Loucy (cell line): ENCODE data around the gene CLEC12A.
A peak's percentile ranks its signal among the peaks of the same experiment; 100 is the strongest.

Experiments
- H2AFZ ChIP-seq: fragments of 200-600 bp; sonication (generic); 2 replicates; pipeline ENCODE4 v1.6.0; 2016; ENCODE audit warnings: antibody characterized with exemption, mild to moderate bottlenecking, low read length, moderate library complexity
- H3F3A ChIP-seq: fragments of 200-600 bp; 2 replicates; pipeline ENCODE4 v1.6.0; 2016; ENCODE audit warnings: antibody characterized with exemption, low read depth, mild to moderate bottlenecking
- H3K27me3 ChIP-seq: fragments of 200-600 bp; sonication (generic); 2 replicates; pipeline ENCODE4 v1.6.1; 2014; ENCODE audit warnings: low read length, mild to moderate bottlenecking; ENCODE audit not compliant: insufficient read depth, poor library complexity, severe bottlenecking
- H3K36me3 ChIP-seq: fragments of 200-600 bp; sonication (generic); 2 replicates; pipeline ENCODE4 v1.6.1; 2016; ENCODE audit warnings: low read length; ENCODE audit not compliant: insufficient read depth
- H3K4me1 ChIP-seq: fragments of 200-600 bp; sonication (generic); 2 replicates; pipeline ENCODE4 v1.5.1; 2014; ENCODE audit warnings: low read length, mild to moderate bottlenecking; ENCODE audit not compliant: insufficient read depth, poor library complexity, severe bottlenecking
- H3K4me2 ChIP-seq: fragments of 200-600 bp; sonication (generic); 2 replicates; pipeline ENCODE4 v1.6.0; 2014; ENCODE audit warnings: antibody characterized with exemption, low read length, low read depth, mild to moderate bottlenecking; ENCODE audit not compliant: poor library complexity, severe bottlenecking
- H3K4me3 ChIP-seq: fragments of 200-600 bp; sonication (generic); 2 replicates; pipeline ENCODE4 v1.5.1; 2014; ENCODE audit warnings: low read length, mild to moderate bottlenecking, mixed read lengths; ENCODE audit not compliant: poor library complexity, severe bottlenecking
- H3K79me2 ChIP-seq: fragments of 200-600 bp; sonication (generic); 2 replicates; pipeline ENCODE4 v1.6.1; 2014; ENCODE audit warnings: low read length; ENCODE audit not compliant: insufficient read depth
- H3K9ac ChIP-seq: fragments of 200-600 bp; sonication (generic); 2 replicates; pipeline ENCODE4 v1.6.0; 2014; ENCODE audit warnings: mild to moderate bottlenecking, low read depth, low read length, moderate library complexity; ENCODE audit not compliant: poor library complexity, severe bottlenecking
- H3K9me2 ChIP-seq: fragments of 200-600 bp; sonication (generic); replicated peaks from 2 replicates; pipeline ENCODE4 v1.6.1; 2016; ENCODE audit warnings: low read depth, low read length, mixed read lengths
- H3K9me3 ChIP-seq: fragments of 200-600 bp; sonication (generic); 2 replicates; pipeline ENCODE4 v1.6.1; 2014; ENCODE audit warnings: mild to moderate bottlenecking, antibody characterized with exemption, low read length, low read depth; ENCODE audit not compliant: insufficient read depth
- H4K20me1 ChIP-seq: fragments of 200-600 bp; sonication (generic); 2 replicates; pipeline ENCODE4 v1.6.0; 2014; ENCODE audit warnings: antibody characterized with exemption, low read length, mild to moderate bottlenecking; ENCODE audit not compliant: insufficient read depth, poor library complexity, severe bottlenecking
- EZH2phosphoT487 ChIP-seq: fragments of 200-600 bp; IDR thresholded peaks from 2 replicates; pipeline ENCODE4 v1.6.1; 2018; ENCODE audit warnings: antibody characterized with exemption, mild to moderate bottlenecking, moderate library complexity, borderline replicate concordance
- TF ChIP-seq, protein P1 (sequence below): fragments of 200-600 bp; sonication (generic); conservative IDR thresholded peaks from 2 replicates; pipeline ENCODE4 v1.5.1; 2014; ENCODE audit warnings: mild to moderate bottlenecking, antibody characterized with exemption, low read length

Gene CLEC12A

DNA sequence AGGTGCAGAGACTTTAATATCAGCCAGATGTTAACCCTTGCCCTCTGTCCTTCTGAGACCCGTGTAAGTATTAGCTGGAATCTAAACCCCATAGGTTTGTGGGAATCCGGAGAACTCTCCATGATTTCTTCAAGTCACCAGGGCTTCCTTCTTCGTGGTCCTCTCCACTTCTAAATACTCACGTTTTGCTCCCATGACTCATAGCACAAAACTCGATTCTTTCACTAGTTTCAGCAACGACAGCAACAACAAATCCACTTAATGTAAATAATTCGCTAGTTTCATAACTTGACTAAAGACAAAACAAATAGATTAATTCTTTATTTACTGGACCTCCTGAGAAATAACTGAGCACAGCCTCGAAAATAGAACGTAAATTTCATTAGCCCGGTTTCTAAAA is 34.6 kb upstream of the CLEC12A start:
- Histone ChIP-seq H3K9me2 (no peaks in the 10 kb centered on the region), H3K36me3 (0 out of 2 replicates have a peak, but pooled peaks cover 5% of the 10 kb centered on the region), H3K4me3 (no peak overlapping the region), H3F3A (no peaks in the 10 kb centered on the region), H3K79me2 (peaks cover 51% of the 10 kb centered on the region), H3K9ac (no peak overlapping the region), H2AFZ (no peak overlapping the region), H4K20me1 (peaks cover 30% of the 10 kb centered on the region), H3K4me2 (no peak overlapping the region), H3K4me1 (peaks cover 29% of the 10 kb centered on the region), H3K27me3 (no peaks in the 10 kb centered on the region), H3K9me3 (no peaks in the 10 kb centered on the region)
- no peak for TF ChIP-seq EZH2phosphoT487
- TF ChIP-seq, protein P1, sequence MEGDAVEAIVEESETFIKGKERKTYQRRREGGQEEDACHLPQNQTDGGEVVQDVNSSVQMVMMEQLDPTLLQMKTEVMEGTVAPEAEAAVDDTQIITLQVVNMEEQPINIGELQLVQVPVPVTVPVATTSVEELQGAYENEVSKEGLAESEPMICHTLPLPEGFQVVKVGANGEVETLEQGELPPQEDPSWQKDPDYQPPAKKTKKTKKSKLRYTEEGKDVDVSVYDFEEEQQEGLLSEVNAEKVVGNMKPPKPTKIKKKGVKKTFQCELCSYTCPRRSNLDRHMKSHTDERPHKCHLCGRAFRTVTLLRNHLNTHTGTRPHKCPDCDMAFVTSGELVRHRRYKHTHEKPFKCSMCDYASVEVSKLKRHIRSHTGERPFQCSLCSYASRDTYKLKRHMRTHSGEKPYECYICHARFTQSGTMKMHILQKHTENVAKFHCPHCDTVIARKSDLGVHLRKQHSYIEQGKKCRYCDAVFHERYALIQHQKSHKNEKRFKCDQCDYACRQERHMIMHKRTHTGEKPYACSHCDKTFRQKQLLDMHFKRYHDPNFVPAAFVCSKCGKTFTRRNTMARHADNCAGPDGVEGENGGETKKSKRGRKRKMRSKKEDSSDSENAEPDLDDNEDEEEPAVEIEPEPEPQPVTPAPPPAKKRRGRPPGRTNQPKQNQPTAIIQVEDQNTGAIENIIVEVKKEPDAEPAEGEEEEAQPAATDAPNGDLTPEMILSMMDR, result no peak

DNA sequence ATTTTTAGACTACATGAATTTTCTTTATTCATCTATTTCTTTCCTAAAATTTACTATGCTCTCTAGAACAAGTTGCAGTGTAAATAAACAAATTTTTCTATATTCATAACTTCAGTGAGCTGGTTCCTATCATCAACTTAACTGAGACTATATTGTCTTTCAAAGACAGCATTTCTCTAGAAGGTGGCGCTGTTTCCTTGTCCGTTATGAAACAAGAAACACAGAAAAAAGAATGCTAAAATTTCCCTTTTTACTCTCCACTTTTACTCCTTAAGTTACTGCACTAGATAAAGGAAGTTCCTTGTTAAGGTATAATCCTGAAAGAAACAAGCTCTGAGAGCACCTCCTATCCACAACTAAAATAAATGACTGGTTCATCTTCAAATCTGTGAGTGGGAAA is 30.8 kb upstream of the CLEC12A start:
- Histone ChIP-seq H3F3A (no peaks in the 10 kb centered on the region), H3K9ac (peak overlapping the region; percentile 95), H4K20me1 (peaks cover 34% of the 10 kb centered on the region), H3K36me3 (0 out of 2 replicates have a peak, but pooled peaks cover 5% of the 10 kb centered on the region), H3K4me3 (peak overlapping the region; percentile 82), H3K4me2 (peak overlapping the region; percentile 88), H3K4me1 (peaks cover 50% of the 10 kb centered on the region), H3K79me2 (peaks cover 67% of the 10 kb centered on the region), H3K9me3 (no peaks in the 10 kb centered on the region), H3K27me3 (no peaks in the 10 kb centered on the region), H2AFZ (no peak overlapping the region), H3K9me2 (no peaks in the 10 kb centered on the region)
- no peak for TF ChIP-seq EZH2phosphoT487
- TF ChIP-seq, protein P1, result peak; percentile 65

DNA sequence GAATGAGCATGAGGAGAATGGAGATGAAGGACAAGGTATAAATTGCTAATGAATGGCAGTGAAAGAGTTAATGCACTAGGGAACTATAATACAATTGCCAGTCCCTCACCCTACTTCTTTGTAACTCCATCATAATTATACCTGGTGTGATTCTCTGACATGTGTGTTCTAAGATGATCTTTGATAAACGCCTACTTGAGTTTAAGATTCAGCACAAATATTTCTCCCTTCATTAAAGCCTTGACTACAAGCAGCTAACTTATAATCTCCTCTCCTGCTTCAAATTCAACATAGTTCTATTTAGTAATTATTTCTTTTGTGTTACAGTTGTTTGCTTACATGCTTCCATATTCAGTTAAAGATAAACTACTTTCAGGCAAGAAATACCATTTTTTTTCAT is 29.4 kb upstream of the CLEC12A start:
- Histone ChIP-seq H3F3A (no peaks in the 10 kb centered on the region), H4K20me1 (peaks cover 34% of the 10 kb centered on the region), H3K9ac (peak overlapping the region; percentile 95), H3K4me2 (peak overlapping the region; percentile 88), H3K4me3 (peak overlapping the region; percentile 82), H3K79me2 (peaks cover 60% of the 10 kb centered on the region), H3K9me3 (no peaks in the 10 kb centered on the region), H2AFZ (no peak overlapping the region), H3K9me2 (no peaks in the 10 kb centered on the region), H3K4me1 (peaks cover 55% of the 10 kb centered on the region), H3K27me3 (no peaks in the 10 kb centered on the region), H3K36me3 (0 out of 2 replicates have a peak, but pooled peaks cover 5% of the 10 kb centered on the region)
- no peak for TF ChIP-seq EZH2phosphoT487
- TF ChIP-seq, protein P1, result no peak
